DND-41 (cell line): ENCODE data around the gene TACC3.

Experiments
- EZH2 ChIP-seq: IDR thresholded peaks from 3 replicates; pipeline ENCODE4 v1.6.1; 2012; ENCODE audit warnings: borderline replicate concordance, low read depth, mild to moderate bottlenecking, moderate library complexity, low read length, inconsistent platforms; ENCODE audit not compliant: severe bottlenecking
- TF ChIP-seq, protein P1 (sequence below): IDR thresholded peaks from 2 replicates; pipeline ENCODE4 v1.5.1; 2012; ENCODE audit warnings: borderline replicate concordance, low read length, moderate library complexity, mild to moderate bottlenecking; ENCODE audit not compliant: poor library complexity, severe bottlenecking; ENCODE audit errors: extremely low read depth

DNA sequence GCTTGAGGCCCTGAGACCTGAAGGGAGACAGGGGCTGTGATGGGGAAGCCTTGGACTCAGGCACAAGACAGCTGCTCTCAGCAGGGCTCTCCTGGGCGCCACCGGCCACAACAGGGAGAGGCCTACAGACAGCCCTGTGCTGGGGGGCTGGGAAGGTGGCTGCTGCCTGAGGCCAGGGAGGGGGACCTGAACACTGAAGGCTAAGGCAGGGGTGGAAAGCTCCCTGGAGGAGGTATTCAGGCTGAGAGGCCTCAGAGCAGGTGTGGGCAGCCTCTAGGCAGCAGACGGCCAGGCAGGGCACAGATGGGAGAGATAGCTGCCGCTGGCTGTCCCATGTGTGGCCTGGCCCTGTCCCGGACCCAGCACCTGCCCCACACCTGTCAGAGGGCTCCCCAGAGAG lies 33.0 kb downstream of the TACC3 start:
- no peak for TF ChIP-seq EZH2
- TF ChIP-seq, protein P1, sequence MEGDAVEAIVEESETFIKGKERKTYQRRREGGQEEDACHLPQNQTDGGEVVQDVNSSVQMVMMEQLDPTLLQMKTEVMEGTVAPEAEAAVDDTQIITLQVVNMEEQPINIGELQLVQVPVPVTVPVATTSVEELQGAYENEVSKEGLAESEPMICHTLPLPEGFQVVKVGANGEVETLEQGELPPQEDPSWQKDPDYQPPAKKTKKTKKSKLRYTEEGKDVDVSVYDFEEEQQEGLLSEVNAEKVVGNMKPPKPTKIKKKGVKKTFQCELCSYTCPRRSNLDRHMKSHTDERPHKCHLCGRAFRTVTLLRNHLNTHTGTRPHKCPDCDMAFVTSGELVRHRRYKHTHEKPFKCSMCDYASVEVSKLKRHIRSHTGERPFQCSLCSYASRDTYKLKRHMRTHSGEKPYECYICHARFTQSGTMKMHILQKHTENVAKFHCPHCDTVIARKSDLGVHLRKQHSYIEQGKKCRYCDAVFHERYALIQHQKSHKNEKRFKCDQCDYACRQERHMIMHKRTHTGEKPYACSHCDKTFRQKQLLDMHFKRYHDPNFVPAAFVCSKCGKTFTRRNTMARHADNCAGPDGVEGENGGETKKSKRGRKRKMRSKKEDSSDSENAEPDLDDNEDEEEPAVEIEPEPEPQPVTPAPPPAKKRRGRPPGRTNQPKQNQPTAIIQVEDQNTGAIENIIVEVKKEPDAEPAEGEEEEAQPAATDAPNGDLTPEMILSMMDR: no peak
